GM11168 (cell line): ENCODE measurements around the gene NET1.

Experiments used
- in situ Hi-C: fragments of 300-500 bp; cut with MboI; formaldehyde crosslinking; loops from one replicate; pipeline ENCODE4 v1.12.0; 2022; ENCODE audit warnings: low sequenced_read_pairs; ENCODE audit not compliant: unreplicated experiment

Gene NET1

DNA sequence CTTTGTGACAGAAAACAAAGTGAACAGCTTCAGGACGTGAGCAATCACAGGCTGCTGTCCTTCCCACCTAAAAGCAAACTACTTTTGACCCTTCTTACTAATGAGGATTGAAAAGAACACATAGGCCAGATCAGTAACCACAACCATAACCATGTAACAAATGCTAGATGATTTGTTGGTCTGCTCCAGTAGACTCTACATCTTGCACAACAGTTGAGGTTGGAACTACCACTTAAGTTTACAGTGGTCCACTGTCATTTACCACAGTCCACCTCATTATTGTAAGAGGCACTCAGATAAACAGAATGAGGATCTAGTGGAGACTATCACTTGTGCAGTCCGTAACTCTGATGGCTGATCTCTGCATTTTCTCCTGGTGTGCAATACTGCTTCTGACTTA lies 27.8 kb downstream of the NET1 start:
- in situ Hi-C loops = loop anchor here (5.0 kb wide), 1 partner anchor 177 kb away; no protein-coding TSS in a partner anchor

- in situ Hi-C loops = loop anchor here (5.0 kb wide), 1 partner anchor 176 kb away; no protein-coding TSS in a partner anchor
Observed at GRCh38 chr10:5441106-5441505, 28.7 kb downstream of the NET1 start.

DNA sequence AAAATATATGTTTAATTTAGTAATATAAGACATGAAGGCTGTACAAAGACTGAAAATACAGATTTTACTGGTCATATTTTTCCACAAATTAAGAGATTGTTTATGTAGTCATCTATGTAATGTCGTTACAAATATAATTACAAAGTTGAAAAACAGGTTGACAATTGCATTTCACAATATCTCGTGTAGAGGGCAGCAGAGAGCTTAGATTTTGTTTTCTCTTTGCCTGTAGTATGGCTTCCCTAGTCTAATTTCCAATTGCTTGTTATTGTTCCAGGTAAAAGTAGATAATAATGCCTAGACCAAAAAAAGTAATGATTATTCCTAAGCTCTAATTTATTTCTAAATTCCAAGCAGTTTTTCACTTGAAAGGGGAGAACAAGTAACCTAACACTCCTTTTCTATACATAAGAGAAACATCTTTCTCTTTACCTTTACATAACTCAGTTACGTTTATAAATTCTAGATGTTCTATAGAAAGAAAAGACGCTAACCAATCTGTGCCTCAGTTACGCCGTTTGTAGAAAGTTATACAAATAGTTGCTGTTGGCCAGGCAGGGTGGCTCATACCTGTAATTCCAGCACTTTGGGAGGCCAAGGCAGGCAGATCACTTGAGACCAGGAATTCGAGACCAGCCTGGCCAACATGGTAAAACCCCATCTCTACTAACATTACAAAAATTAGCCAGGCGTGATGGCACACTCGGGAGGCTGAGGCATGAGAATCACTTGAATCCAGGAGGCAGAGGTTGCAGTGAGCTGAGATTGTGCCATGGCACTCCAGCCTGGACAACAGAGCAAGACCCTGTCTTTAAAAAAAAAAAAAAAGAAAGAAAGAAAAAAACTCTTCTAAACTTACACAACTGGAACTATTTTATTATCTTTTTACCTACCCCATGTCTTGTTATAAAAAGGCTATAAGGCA lies 30.0 kb downstream of the NET1 start:
- in situ Hi-C loops = loop anchor here (5.0 kb wide), 1 partner anchor 175 kb away; no protein-coding TSS in a partner anchor

GRCh38 chr10:5442990-5443370 lies 30.6 kb downstream of the NET1 start:
- in situ Hi-C loops = loop anchor here (5.0 kb wide), 1 partner anchor 174 kb away; no protein-coding TSS in a partner anchor

- in situ Hi-C loops = loop anchor here (5.0 kb wide), 1 partner anchor 174 kb away; no protein-coding TSS in a partner anchor
Observed at GRCh38 chr10:5443429-5443828, 31.1 kb downstream of the NET1 start.

- in situ Hi-C loops = no loop called here
Observed at GRCh38 chr10:5445006-5445405, 32.6 kb downstream of the NET1 start.

DNA sequence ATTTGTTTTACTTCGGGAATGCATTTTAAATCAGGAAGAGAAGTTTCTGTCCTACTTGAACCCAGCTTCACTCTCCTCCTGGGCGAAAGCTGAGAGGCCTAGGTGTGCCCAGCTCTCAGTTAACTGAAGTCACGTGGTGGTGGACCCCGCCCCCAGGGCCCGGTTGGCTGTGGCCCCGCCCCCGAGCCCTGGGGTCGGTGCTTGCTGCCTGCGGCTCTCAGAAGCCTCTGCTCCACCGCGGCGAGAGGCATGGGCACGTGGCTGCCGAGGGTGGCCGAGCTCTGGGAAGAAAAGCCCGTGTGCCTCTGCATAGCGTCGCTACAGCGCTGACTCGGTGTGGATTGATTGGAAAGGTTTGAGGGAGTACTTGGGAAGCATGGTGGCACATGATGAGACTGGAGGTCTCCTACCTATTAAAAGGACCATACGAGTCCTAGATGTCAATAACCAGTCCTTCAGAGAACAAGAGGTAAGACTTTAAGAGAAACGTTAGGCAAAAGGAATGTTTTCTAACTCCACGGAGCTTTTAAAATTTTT lies 34.1 kb downstream of the NET1 start:
- in situ Hi-C loops = no loop called here

DNA sequence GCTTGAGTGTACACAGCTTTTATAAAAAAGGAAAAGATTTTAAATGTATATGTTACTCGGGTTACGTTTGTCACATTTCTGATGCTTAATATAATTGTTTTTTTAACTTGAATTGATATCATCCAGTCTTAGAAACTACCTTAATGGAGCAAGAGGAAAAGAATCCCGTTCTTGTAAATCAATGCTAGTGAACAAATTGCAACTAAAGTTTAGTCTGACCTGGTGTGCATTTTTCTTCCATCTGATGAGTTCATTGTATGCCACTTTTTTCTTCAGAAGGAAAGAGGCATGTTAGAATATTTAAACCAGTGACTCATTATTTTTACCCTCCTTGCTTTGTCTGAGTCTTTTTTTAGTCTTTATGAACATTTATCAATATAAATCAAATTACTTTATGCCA lies 34.7 kb downstream of the NET1 start:
- in situ Hi-C loops = no loop called here

DNA sequence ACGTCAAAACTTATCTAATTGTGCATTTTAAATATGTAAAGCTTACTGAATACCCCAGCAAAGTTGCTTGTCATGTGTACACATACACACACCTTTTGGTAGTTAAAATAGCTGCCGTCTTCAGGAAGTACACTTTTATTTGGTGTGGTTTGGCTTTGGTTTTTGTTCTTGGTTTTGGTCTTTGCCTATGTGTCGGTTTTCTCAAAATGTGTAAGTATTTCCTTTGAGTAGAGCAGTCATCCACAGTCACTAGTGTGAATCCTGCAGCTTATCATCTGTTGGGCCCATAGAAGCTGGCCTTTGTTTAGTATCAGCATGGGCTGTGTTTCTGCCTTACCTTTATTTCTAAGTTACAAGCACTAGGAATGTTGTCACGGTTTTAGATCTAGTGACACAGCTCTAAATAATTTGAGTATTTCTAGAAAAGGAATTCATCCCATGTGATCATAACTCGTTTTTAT lies 35.3 kb downstream of the NET1 start:
- in situ Hi-C loops = no loop called here

DNA sequence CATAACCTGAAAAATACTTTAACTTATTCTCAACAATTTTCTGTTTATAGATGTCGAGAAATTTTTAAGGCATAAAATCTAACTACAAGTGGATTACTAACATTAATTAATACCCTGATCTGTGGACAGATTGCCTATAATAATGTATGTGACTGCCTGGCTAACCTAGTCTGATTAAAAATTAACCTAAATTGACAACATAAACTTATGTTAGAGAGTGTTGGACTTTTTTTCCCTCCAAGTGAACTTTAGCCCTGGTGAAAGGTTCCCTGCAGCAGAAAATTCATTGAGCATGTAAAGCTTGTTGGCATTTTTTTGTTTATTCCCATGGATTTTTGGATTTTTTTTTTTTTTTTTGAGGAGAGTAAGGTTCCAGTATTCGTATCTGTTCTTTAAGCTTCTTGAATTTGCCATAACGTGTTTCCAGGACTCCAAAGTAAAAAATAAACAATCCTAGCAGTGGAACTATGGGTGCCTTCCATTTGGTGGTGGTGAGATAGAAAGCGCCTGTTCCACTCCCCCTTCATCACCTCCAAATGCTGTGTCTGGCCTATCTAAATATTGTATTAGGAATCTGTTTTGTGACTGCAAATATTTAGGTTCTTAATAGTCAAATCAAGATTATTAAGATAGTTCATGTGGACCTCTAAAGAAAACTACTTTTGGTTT lies 36.1 kb downstream of the NET1 start:
- in situ Hi-C loops = no loop called here

GRCh38 chr10:5449227-5449626 lies 36.9 kb downstream of the NET1 start:
- in situ Hi-C loops = no loop called here

GRCh38 chr10:5449823-5450222 lies 37.5 kb downstream of the NET1 start:
- in situ Hi-C loops = no loop called here

DNA sequence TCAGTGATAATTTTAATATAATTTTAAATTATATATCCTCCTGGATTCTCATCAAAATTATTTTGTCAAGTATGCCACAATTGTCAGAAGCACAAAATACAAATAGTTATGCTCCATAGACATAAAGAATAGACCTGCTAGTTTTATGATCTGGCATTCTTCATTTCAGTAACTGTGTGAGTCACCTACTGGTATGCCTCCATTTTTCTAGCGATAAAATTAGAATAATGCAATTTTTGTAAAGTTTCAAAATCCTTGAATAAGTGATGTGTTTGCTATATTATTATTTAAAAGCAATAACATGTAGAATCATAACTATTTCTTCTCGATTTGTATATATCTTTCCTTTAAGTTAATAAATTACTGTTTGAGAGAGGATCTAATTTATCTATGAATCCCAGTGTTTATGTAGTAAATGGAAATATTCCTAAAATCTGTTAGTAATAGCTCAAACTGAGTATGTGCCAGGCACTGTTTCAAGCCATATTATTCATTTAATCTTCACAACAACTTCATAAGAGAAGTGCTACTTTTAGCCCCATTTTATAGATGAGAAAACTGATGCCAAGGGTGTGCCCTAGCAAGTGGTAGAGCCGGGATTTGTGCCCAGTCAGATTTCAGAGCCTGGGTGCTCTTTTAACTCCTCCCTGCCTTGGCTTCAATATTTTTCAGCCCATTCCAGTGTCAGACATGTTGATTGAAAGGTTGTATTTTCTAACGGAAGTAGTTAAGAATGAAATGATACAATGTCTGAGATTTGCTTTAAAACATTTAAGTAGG lies 38.4 kb downstream of the NET1 start:
- in situ Hi-C loops = no loop called here

DNA sequence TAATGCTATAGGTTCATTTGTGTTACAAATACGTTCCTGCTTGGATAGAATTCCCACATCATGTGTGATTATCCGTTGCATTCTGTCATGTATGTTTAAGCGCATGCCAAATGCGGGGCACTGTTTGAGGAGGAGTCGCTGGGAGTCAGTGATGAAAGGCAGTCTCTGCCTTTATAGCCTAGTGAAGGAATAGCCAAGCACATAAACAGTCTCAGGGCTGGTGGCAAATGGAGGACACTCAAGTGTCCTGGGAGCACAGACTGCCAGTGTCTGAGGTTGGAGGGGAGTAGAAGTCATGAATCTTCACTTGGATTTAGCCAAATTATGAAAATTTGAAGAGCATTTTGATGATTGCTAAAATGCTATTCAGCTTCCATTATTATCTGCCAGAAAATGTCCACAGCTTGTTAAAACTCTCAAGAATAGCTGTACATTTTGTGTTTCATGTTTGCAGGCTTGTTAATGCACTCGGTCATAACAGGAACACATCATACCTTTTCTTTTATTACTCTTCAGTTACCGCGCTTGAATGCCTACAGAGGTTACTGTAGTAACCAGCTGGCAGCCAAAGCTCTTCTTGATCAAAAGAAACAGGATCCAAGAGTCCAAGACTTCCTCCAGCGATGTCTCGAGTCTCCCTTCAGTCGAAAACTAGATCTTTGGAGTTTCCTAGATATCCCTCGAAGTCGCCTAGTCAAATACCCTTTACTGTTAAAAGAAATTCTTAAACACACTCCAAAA lies 41.6 kb downstream of the NET1 start:
- in situ Hi-C loops = no loop called here

DNA sequence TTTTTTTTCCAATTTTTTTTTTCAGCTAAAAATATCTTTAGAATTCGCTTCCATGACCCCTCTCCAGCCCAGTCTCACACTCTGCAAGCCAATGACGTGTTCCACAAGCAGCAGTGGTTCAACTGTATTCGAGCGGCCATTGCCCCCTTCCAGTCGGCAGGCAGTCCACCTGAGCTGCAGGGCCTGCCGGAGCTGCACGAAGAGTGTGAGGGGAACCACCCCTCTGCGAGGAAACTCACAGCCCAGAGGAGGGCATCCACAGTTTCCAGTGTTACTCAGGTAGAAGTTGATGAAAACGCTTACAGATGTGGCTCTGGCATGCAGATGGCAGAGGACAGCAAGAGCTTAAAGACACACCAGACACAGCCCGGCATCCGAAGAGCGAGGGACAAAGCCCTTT lies 44.2 kb downstream of the NET1 start:
- in situ Hi-C loops = no loop called here

- in situ Hi-C loops = no loop called here
Observed at GRCh38 chr10:5457741-5458140, 45.4 kb downstream of the NET1 start.

- in situ Hi-C loops = no loop called here
Observed at GRCh38 chr10:5458425-5458824, 46.1 kb downstream of the NET1 start.

DNA sequence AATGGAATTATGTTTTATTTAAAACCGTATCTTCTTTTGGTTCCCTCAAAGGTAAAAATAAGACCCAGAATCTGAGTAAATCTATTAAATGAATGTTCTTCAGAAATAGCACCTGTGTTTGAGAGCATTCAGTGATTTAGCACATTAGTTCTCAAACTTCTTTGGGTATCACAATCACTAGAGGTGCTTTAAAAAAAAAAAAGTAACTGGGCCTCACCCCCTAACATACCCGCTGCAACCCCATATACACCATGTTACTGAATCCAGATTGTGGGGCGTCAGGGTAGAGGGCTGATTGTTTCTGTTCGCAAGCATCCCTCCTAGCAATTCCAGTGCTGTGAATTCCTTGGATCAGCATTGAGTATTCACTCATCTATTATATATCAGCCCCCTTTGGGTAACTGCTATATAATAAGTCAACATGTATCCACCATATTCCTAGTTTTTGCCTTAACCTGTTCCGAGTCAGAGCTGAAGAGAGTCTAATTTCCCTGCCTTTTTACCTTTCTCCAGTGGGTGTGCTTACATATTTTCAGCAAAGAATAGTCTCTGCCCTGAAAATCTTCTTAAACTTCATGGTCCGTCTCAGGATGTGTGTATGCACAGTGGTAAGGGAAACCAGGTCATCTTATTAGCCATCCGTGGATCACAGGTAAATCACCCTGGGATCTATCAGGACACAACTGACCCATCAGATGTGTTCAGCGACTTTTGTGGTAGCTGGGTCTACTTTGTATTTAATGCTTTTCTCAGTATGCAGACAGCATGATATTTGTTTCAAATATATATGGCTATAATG lies 46.8 kb downstream of the NET1 start:
- in situ Hi-C loops = no loop called here
